ENCODE data around the gene SAT1.

Gene SAT1

DNA sequence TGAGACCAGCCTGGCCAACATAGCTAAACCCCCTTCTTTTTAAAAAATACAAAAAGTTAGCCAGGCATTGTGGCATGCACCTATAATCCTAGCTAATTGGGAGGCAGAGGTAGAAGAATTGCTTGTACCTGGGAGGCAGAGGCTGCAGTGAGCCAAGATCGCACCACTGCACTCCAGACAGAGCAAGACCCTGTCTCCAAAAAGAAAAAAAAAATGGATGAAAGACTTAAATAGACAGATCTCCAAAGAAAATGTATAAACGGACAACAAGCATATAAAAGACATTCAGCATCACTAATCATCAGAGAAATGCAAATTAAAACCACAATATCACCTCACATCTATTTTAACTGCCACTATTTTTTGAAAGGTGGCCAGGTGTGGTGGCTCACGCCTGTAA, 6.6 kb upstream of the SAT1 start:
- DNase-seq (ENCODE audit: low spot score) = no peak

DNA sequence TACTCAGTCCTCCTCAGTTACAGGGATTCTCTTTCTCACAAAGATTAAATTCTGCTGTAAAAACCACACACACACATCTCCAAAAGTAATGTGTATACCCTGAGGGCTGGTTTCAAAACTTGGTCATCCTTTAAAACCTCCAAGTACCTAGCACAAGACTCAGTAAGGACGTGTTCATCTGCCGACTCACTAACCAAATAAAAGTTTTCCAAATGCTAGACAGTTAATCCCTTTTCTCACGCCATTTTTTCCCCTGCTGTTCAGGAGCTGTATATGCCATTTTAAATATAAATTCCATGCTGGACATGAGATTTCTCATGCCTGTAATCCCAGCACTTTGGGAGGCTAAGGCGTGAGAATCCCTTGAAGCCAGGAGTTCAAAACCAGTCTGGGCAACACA, 3.9 kb upstream of the SAT1 start:
- no peak for DNase-seq (ENCODE audit: low spot score)

DNA sequence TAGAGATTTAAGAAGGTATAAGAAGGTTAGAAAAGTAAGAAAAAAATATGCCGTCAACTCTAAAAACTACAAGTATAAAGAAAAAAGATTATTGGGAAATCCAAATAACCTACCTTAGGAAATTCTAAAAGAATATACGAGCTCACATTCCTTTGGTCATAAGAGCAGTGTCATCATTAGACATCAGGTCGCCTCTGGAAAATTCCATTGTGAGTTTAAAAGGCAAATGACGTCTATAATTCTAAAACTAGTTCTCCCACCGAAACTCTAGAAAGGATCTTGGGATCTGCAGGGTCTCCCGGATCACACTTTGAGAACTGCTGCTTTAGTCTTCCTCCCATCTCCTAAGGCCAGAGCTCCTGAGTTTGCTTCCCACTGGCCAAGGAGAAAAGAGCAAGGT, 518 bp upstream of the SAT1 start:
- DNase-seq (ENCODE audit: low spot score) = no peak

DNA sequence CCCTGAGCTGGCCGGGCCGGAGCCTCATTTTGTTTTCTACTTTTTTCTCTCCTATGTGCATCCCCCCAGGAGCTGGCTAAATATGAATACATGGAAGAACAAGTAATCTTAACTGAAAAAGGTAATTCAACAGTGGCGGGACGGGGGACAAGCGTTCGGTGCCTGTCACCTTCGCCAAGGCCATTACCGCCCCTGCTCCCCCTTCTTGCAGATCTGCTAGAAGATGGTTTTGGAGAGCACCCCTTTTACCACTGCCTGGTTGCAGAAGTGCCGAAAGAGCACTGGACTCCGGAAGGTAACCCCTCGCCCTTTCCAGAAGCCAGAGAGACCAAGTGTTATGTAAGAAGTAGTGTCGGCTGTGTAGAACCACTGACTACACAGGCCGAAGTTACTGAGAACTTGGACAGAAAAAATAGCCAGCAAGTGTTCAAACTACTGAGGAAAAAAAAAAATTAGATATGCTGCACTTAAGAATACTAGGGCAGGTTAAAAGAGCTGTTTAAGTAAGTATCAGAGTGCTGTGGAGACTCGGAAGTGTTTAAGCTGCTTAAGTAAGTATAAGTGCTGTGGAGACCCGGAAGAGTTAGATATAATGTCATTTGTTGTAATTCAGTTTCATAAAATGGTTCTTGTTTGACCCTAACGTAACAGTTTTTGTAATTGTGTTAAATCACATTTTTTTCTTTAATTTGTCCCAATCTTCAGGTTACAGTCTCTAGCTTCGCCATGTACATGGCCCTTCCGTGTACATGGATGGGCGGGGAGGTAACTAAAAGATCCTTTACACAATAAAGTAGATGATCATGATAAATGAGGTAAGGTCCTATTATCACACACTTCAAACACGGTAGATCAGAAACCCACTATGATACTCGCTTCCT, 856 bp downstream of the SAT1 start:
- DNase-seq (ENCODE audit: low spot score) = no peak

DNA sequence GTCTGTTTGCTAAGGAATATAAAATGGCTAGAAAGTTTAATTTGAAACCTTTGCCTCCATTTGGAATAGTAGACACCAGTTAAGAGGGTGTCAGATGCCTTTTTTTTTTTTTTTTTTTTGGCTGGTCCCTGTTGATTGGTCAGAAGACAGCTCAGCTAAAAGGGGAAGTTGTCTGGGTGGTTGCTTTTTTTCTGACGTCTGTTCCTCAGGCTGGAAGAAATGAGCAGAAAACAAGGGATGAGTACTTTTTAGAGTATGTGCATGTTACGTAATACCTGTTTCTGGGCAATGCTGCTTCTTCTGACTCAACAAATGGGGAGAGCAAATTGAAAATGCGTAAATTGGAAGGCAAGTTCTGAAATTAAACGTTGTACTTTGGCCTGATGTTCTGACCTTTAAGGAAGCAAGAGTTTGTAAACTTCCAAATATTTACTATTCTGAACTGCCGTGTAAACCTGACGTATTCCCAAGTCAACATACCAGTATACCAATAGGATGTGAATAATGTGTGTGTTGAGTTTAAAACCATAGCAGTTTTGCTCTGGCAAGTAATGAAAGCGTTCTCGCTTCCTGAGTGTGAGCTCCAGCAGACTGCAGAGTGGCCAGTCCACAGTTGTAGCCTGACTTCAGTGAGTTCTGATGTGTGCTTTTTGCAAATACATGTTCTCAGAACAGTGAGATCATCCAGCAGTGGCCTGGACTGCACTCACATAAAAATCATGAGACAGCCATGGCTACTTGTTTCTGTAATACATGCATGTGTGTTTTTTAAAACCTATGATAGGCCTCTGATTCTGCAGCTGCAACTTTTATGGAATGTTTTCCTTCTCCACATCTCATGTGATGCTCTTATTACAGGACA, 1.7 kb downstream of the SAT1 start:
- no peak for DNase-seq (ENCODE audit: low spot score)

DNA sequence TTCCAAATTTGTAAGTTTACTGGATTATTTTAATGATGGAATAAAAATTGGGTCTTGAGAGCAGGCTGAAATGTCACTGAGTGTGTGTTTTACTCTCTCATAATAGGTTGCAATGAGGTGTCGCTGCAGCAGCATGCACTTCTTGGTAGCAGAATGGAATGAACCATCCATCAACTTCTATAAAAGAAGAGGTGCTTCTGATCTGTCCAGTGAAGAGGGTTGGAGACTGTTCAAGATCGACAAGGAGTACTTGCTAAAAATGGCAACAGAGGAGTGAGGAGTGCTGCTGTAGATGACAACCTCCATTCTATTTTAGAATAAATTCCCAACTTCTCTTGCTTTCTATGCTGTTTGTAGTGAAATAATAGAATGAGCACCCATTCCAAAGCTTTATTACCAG, 2.6 kb downstream of the SAT1 start:
- DNase-seq (ENCODE audit: low spot score) = no peak

DNA sequence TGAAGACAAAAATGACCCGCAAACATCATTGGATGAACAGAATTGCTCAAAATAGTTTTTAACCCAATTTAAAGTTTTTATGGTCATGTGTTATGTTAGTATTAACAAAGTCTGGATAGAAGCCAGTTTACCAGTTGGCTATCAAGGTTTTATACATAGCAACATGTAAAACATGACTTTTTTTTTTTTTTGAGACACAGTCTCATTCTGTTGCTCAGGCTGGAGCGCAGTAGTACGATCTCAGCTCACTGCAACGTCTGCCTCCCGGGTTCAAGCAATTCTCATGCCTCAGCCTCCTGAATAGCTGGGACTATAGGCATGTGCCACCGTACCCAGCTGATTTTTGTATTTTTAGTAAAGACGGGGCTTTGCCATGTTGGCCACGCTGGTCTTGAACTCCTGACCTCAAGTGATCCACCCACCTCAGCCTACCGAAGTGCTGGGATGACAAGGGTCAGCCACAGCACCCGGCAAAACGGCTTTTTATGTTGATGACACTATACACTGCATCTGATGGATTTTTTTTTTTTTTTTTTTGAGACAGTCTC, 3.4 kb downstream of the SAT1 start:
- DNase-seq (ENCODE audit: low spot score) = no peak

DNA sequence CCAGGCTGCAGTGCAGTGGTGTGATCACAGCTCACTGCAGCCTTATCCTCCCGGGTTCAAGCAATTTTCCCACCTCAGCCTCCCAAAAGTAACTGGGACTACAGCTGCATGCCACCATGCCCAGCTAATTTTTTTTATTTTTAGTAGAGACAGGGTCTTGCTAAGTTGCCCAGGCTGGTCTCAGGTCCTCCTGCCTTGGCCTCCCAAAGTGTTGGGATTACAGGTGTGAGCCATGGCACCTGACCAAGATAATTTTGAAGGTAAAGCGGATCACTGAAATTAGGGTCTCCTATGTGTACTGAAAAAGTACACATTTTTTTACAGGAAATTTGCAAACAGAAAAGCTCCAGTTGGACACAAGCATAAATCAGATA, 4.8 kb downstream of the SAT1 start:
- no peak for DNase-seq (ENCODE audit: low spot score)

DNA sequence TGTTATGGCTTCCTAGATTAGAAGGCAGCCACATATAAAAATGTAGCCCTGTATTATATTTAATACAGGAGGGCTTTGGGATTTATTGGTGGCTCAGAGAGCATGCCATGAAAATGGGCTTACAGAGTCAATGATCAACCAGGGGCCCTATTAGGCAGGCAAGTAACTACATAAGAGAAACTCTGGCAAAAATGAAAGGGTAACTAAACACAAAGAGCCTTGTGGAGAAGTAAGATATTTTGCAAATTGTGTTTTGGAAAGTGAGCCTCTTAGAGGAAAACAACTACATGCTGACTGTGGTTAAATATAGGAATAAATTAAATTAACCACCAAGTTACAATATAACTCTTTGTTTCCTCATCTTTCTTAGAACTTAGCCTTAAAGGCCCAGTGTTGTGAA, 5.5 kb downstream of the SAT1 start:
- DNase-seq (ENCODE audit: low spot score) = no peak

DNA sequence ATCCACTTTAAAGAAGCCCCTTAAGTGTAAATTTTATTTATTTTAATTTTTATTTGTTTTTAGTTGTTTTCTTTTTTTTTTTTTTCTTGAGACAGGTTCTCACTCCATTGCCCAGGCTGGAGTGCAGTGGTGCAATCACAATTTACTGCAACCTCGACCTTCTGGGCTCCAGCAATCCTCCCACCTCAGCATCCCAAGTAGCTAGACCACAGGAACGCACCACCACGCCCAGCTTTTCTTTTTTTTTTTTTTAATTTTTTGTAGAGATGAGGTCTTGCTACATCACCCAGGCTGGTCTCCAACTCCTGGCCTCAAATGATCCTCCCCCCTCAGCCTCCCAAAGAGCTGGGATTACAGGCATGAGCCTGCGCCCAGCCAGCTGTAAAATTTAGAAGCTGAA, 6.0 kb downstream of the SAT1 start:
- no peak for DNase-seq (ENCODE audit: low spot score)

DNA sequence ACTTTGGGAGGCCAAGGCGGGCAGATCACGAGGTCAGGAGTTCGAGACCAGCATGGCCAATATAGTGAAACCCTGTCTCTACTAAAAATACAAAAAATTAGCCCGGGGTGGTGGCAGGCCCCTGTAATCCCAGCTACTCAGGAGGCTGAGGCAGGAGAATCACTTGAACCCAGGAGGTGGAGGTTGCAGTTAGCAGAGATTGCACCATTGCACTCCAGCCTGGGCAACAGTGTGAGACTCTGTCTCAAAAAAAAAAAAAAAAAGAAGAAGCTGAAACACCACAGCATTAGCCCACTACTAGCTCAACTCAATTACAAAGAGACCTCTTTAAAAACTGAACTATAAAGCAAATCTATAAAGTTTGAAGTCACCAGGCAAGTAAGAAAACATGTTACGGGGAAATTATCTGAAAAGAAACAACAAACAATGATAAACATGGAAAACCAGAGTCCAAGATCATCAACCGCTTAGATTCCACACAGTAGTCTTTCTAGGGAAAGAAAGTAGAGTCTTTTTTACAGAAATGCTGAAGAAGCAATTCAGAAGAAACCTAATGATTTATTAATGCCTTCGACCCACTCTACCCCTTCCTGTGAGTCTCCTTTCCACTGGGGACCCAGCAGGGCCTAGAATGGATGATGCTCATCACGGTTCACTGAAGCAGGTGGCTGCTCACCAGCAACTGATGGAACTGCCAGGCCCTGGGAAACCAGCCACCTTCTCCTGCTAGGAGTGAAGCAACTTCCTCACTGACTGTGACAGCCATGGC, 6.6 kb downstream of the SAT1 start:
- DNase-seq (ENCODE audit: low spot score) = no peak

DNA sequence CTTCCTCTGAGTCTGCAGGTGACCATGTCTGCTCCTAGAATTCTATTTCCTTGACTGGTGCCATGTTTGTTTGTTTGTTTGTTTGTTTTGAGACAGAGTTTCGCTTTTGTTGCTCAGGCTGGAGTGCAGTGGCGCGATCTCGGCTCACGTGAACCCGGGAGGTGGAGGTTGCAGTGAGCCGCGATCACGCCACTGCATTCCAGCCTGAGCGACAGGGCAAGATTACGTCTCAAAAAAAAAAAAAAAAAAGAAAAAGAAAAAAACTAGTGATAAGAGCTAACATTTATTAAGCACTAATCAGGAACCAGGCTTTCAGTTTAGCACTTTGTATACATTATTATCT, 7.2 kb downstream of the SAT1 start:
- no peak for DNase-seq (ENCODE audit: low spot score)

DNA sequence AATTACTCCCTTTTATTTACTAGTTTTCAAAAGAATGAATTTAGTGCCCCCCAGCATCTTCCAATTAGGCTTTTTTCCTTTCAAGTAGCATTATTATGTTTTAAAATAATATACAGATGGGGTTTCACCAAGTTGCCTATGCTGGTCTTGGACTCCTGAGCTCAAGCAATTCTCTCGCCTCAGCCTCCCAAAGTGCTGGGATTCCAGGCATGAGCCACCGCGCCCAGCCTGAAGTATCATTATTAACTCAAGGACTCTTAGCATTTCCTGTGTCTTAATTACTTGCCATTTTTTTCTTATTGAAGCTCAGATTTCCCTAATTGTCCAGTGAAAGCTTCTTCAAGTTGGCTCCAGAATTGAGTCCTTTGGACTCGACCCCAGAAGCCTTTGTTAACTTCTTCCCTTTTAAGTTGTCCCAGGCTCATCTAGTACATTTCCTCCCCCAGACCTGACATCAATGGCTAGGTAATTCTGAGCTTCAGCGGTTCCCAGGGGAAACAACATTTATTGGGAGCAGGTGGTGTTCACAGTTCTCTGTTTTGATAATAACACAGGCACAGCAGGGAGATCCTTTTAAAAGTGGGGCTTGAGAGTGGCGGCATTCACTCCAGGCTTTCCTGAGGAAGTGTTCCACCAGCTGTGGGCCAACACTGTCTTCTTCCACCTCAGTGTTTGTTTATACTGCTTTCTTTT, 10.0 kb downstream of the SAT1 start:
- no peak for DNase-seq (ENCODE audit: low spot score)

DNA sequence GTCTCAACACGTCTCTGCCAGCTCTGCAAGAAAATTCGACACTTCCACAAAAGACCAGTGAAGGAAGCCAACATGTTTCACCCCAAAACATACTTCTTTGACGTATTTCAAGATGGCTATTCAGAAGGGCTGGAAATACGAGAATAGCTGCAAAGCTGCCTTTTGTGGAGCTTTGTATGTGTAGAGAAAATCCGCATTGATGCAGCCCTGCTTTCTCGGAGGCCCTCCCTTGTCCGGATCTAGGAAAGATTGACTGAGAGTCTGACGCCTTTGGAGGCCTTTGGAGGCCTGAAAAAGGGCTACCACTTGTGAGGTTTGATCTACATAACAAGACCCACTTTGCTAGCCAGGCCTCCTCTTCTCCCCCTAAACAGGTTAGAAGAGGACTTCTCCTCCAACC, 12.2 kb downstream of the SAT1 start:
- DNase-seq (ENCODE audit: low spot score) = no peak

DNA sequence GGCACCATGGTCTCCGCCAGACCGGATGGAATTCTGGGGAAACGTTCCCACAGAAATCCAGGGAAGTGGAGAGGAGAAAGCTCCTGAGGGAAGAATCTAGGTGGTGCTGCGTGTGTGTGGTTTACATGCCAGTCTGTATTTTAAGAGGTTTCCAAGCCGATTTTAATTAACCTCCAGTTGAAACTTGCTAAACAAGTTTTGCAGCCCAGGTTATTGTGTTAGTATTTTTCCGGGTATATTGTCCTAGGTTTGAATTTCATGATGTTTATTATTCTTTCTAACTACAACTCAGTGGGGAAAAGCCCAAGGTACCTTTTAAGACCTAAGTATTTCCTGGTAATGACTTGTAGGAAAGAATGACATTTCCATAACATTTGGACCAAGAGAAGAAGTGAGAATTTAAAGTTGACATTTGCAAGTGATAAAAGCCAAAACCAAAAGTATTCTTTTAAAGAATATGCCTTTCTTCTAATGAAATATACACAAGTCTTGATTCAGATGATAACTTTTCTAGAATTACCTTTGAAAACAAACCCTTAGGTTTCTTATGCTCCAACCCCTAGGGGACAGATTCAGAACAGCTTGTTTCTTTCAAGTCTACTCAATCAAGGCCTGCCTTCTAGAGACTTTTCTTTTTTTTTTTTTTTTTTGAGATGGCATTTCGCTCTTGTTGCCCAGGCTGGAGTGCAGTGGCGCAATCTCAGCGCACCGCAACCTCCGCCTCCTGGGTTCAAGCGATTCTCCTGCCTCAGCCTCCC, 14.6 kb downstream of the SAT1 start:
- DNase-seq (ENCODE audit: low spot score) = peak; percentile 52

DNA sequence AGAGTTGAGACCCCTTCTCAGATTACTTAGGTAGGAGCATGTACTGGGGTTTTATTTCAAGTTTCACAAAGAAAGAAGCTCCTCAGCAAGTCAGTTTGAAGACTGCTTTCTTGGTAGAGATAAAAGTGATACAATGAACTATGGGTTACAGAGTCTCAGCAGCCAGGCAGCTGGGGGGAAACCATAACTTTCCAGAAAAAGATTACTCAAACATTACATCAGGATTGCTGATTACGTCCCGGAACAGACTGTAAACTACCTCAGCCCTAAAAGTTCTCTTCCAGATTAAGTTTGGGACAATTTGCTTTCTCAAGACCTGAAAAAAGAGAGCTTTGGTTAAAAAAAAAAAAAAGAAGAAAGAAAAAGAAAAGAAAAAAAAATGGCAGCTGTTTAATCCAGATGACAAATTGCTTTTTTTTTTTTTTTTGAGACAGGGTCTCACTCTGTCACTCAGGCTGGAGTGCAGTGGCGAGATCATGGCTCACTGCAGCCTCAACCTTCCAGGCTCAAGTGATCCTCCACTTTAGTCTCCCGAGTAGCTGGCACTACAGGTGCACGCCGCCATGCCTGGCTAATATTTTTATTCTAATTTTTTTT, 16.6 kb downstream of the SAT1 start:
- no peak for DNase-seq (ENCODE audit: low spot score)

DNA sequence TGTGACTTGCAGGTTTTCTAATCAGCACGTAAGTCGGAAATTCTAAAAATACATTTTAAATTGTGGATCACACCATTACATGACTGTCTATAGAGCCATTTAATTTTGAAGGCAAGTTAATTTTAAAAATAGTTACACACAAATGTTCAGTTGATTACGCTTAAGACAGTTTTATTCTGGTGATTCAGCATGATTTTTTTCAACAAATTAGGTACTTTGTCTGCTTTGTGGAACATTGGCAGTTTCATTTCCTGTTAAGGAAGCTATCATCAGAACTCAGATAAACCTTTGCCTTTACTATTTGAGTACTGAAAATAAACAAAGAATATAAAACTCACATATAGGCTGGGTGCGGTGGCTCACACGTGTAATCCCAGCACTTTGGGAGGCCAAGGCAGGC, 19.5 kb downstream of the SAT1 start:
- DNase-seq (ENCODE audit: low spot score) = no peak

DNA sequence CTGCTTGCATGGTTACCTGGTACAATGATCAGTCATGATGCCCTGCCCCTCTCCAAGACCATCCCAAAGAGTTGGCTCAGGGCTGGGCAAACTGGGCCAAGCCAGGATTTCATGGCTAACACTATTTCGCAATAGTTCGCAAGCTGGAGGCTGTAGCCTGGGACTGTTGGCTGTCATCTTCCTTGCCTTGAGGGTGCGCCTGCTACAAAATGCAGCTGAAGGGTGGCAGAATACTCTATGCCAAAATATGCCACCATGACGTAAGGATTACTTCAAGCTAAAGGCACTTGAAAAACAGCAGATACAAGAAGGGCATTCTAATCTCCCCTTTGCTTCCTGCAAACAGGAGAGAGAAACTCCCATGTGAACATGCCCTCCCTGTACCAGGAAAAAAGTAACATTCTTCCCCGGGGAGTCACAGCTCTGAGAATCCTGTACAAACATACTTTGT, 21.0 kb downstream of the SAT1 start:
- DNase-seq (ENCODE audit: low spot score) = peak; percentile 58

DNA sequence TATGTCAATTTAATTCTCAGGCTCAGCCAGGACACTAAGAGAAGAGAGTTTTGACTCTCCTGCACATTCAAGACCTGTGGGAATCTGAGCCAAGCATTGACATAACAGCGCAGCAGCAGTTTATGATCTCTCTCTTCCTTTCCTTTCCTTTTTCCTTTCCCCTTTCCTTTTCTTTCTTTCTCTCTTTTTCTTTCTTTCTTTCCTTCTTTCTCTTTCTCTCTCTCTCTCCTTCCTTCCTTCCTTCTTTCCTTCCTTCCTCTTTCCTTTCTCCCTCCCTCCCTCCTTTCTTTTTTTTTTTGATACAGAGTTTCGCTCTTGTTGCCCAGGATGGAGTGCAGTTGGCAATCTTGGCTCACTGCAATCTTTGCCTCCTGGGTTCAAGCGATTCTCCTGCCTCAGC, 21.6 kb downstream of the SAT1 start:
- no peak for DNase-seq (ENCODE audit: low spot score)

DNA sequence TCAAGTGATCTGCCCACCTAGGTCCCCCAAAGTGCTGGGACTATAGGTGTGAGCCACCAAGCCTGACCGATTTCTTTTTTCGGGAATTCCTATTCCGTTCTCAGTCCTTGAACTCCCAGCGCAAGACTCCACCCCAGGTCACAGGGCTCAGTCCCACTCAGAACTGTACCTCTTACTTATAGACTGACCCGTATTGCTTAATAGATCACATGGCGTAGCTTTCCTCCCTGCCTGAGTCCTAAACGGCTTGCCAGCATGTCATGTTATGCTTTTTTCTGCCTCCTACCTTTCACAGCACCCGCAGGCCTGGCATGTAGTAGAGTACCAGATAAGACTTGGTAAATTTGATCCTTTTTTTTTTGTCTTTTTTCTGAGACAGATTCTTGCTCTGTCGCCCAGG, 22.4 kb downstream of the SAT1 start:
- DNase-seq (ENCODE audit: low spot score) = no peak

DNA sequence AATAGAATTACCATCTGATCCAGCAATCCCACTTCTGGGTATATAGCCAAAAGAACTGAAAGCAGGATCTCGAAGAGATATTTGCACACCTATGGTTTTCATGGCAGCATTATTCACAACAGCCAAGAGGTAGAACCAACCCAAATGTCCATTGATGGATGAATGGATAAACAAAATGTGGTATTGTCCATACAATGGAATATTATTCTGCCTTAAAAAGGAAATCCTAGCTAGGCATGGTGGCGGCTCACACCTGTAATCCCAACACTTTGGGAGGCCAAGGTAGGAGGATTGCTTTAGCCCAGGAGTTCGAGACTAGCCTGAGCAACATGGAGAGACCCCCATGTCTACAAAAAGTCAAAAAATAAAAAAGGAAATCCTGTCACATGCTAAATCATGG, 27.3 kb downstream of the SAT1 start:
- no peak for DNase-seq (ENCODE audit: low spot score)
